SU-DHL-6 (cell line): ENCODE measurements around the gene IMMT.

Source experiments
- H2AFZ ChIP-seq: fragments of 200-600 bp; sonication (generic); 2 replicates; pipeline ENCODE4 v1.6.1; 2014; ENCODE audit warnings: low read depth, mild to moderate bottlenecking, moderate library complexity, mixed read lengths, antibody characterized with exemption, low read length; ENCODE audit not compliant: severe bottlenecking
- H3F3A ChIP-seq: fragments of 200-600 bp; shearing (Covaris generic); 2 replicates; pipeline ENCODE4 v1.6.0; 2016; ENCODE audit warnings: antibody characterized with exemption, mild to moderate bottlenecking; ENCODE audit not compliant: insufficient read depth
- H3K27ac ChIP-seq: fragments of 200-600 bp; sonication (generic); 2 replicates; pipeline ENCODE4 v1.5.1; 2016; ENCODE audit warnings: low read depth, mild to moderate bottlenecking, low read length, moderate library complexity, mixed read lengths
- H3K27me3 ChIP-seq: fragments of 200-600 bp; sonication (generic), shearing (Covaris generic); 2 replicates; pipeline ENCODE4 v1.6.0; 2014; ENCODE audit warnings: mild to moderate bottlenecking, low read length
- H3K36me3 ChIP-seq: fragments of 200-600 bp; sonication (generic); 2 replicates; pipeline ENCODE4 v1.6.1; 2014; ENCODE audit warnings: mild to moderate bottlenecking, low read length, mixed read lengths
- H3K4me2 ChIP-seq: fragments of 300-600, 200-600 bp; shearing (Covaris generic), sonication (generic); 2 replicates; pipeline ENCODE4 v1.6.0; 2014; ENCODE audit warnings: low read length, low read depth, mild to moderate bottlenecking; ENCODE audit not compliant: poor library complexity, severe bottlenecking
- H3K4me3 ChIP-seq: fragments of 200-600 bp; sonication (generic); 2 replicates; pipeline ENCODE4 v1.5.1; 2014; ENCODE audit warnings: antibody characterized with exemption, low read length, mild to moderate bottlenecking, mixed read lengths; ENCODE audit not compliant: insufficient read depth, poor library complexity, severe bottlenecking
- H3K79me2 ChIP-seq: fragments of 200-600 bp; sonication (generic); 2 replicates; pipeline ENCODE4 v1.6.1; 2014; ENCODE audit warnings: mild to moderate bottlenecking, low read length, moderate library complexity; ENCODE audit not compliant: insufficient read depth
- H3K9ac ChIP-seq: fragments of 200-600 bp; sonication (generic); 2 replicates; pipeline ENCODE4 v1.7.0; 2014; ENCODE audit warnings: mild to moderate bottlenecking, low read length
- H3K9me2 ChIP-seq: fragments of 200-600 bp; sonication (generic); replicated peaks from 2 replicates; pipeline ENCODE4 v1.6.1; 2014; ENCODE audit warnings: low read length; ENCODE audit not compliant: insufficient read depth
- H3K9me3 ChIP-seq: fragments of 200-600 bp; sonication (generic); 2 replicates; pipeline ENCODE4 v1.6.1; 2014; ENCODE audit warnings: low read length, mixed read lengths; ENCODE audit not compliant: insufficient read depth
- H4K20me1 ChIP-seq: fragments of 200-600 bp; sonication (generic); 2 replicates; pipeline ENCODE4 v1.6.1; 2014; ENCODE audit warnings: low read depth, mild to moderate bottlenecking, antibody characterized with exemption, low read length, moderate library complexity, mixed read lengths
- CTCF ChIP-seq: fragments of 200-600 bp; sonication (generic); IDR thresholded peaks from one replicate; pipeline ENCODE4 v1.5.1; 2017; ENCODE audit warnings: antibody characterized with exemption, mild to moderate bottlenecking, low read length, moderate library complexity; ENCODE audit not compliant: insufficient read depth, poor library complexity, severe bottlenecking
- EZH2phosphoT487 ChIP-seq: fragments of 200-600 bp; sonication (generic), shearing (Covaris generic); conservative IDR thresholded peaks from 2 replicates; pipeline ENCODE4 v1.6.1; 2018; ENCODE audit warnings: mild to moderate bottlenecking, antibody characterized with exemption, low read length, moderate library complexity, mixed read lengths

IMMT gene

GRCh38 chr2:86171295-86171694, 24.0 kb downstream of the IMMT start:
- H3K9ac ChIP-seq = no peak overlapping the region
- no peaks in the 10 kb centered on the region for H4K20me1 ChIP-seq
- no peak overlapping the region for H3K27ac ChIP-seq
- peaks cover 10% of the 10 kb centered on the region for H3K79me2 ChIP-seq
- peaks cover 4% of the 10 kb centered on the region; the same call in 1 of the 2 replicates for H3F3A ChIP-seq
- H3K27me3 ChIP-seq = no peaks in the 10 kb centered on the region
- peaks cover 20% of the 10 kb centered on the region for H3K36me3 ChIP-seq
- TF ChIP-seq CTCF = no peak
- TF ChIP-seq EZH2phosphoT487 = no peak
- no peak overlapping the region for H2AFZ ChIP-seq
- H3K9me3 ChIP-seq = no peaks in the 10 kb centered on the region
- no peak overlapping the region for H3K4me2 ChIP-seq
- H3K4me3 ChIP-seq = no peak overlapping the region
- no peaks in the 10 kb centered on the region for H3K9me2 ChIP-seq

- Histone ChIP-seq H3K9me2 (no peaks in the 10 kb centered on the region), H3K27me3 (no peaks in the 10 kb centered on the region), H3K36me3 (peaks cover 23% of the 10 kb centered on the region; the same call in 1 of the 2 replicates), H3K79me2 (peaks cover 2% of the 10 kb centered on the region; the same call in 1 of the 2 replicates), H2AFZ (no peak overlapping the region), H3F3A (peaks cover 1% of the 10 kb centered on the region; the same call in 1 of the 2 replicates), H3K9me3 (no peaks in the 10 kb centered on the region), H3K9ac (no peak overlapping the region), H3K4me3 (no peak overlapping the region), H4K20me1 (no peaks in the 10 kb centered on the region), H3K27ac (no peak overlapping the region), H3K4me2 (no peak overlapping the region)
- TF ChIP-seq CTCF = no peak
- no peak for TF ChIP-seq EZH2phosphoT487
Measured at GRCh38 chr2:86170449-86170848, 24.8 kb downstream of the IMMT start.

- H3K27me3 ChIP-seq = no peaks in the 10 kb centered on the region
- H4K20me1 ChIP-seq = no peaks in the 10 kb centered on the region
- H3K9me3 ChIP-seq = no peaks in the 10 kb centered on the region
- H3K4me3 ChIP-seq = no peak overlapping the region
- peaks cover 40% of the 10 kb centered on the region for H3K36me3 ChIP-seq
- no peaks in the 10 kb centered on the region for H3K9me2 ChIP-seq
- TF ChIP-seq CTCF (no peak), EZH2phosphoT487 (no peak)
- H3K79me2 ChIP-seq = no peaks in the 10 kb centered on the region
- H3F3A ChIP-seq = no peaks in the 10 kb centered on the region
- no peak overlapping the region for H2AFZ ChIP-seq
- H3K9ac ChIP-seq = no peak overlapping the region
- no peak overlapping the region for H3K4me2 ChIP-seq
- H3K27ac ChIP-seq = no peak overlapping the region
Measured at GRCh38 chr2:86160156-86160952, 34.9 kb downstream of the IMMT start.
